H1 (cell line): ENCODE results near the gene RSF1. TPM values are rescaled to one million over a fixed set of nuclear protein-coding genes. Genes with fewer than 3 reads are reported as not detected.

Source experiments
- CTCF ChIA-PET: fragments of 300-600 bp; sonication (Branson Sonifier 250); formaldehyde crosslinking; loops from one replicate; lab custom pipeline; 2021; ENCODE audit not compliant: partially characterized antibody; lab: Charles Lee
- POLR2A ChIA-PET: fragments of 300-600 bp; sonication (Branson Sonifier 250); formaldehyde crosslinking; loops from one replicate; lab custom pipeline; 2021; ENCODE audit warnings: inconsistent platforms; ENCODE audit not compliant: partially characterized antibody; lab: Charles Lee
- DNase-seq, 2 experiments: peaks; one replicate each; pipeline versions ENCODE4 v3.0.0 to v3.0.0-alpha.2; 2010 to 2022; ENCODE audit warnings: low spot score in 2 of 2, low read depth in 1 of 2, mixed read lengths in 1 of 2
- FAIRE-seq: peaks from 2 replicates; lab custom pipeline; 2011; peaks lifted over from hg19 to GRCh38; lab: Jason Lieb, UNC
- H2AFZ ChIP-seq: 2 replicates; pipeline ENCODE4 v1.8.1; 2012; ENCODE audit warnings: low read length, inconsistent platforms
- H2AK5ac ChIP-seq: 2 replicates; pipeline ENCODE4 v1.6.1; 2013; ENCODE audit warnings: low read depth, low read length
- H2BK120ac ChIP-seq: replicated peaks from 2 replicates; pipeline ENCODE3; 2013; ENCODE audit warnings: low read depth, low read length, inconsistent platforms
- H2BK12ac ChIP-seq: 2 replicates; pipeline ENCODE4 v1.6.1; 2013; ENCODE audit warnings: low read depth, low read length
- H2BK15ac ChIP-seq: 2 replicates; pipeline ENCODE4 v1.6.1; 2013; ENCODE audit warnings: low read length
- H2BK20ac ChIP-seq: 2 replicates; pipeline ENCODE4 v1.6.1; 2013; ENCODE audit warnings: low read length
- H2BK5ac ChIP-seq: 2 replicates; pipeline ENCODE4 v1.6.1; 2013; ENCODE audit warnings: low read depth, low read length
- H3K14ac ChIP-seq: 2 replicates; pipeline ENCODE4 v1.6.1; 2013; ENCODE audit warnings: inconsistent platforms; ENCODE audit not compliant: insufficient read length
- H3K18ac ChIP-seq: 2 replicates; pipeline ENCODE4 v1.6.1; 2013; ENCODE audit warnings: low read length; ENCODE audit errors: extremely low read depth
- H3K23ac ChIP-seq: 2 replicates; pipeline ENCODE4 v1.6.1; 2013; ENCODE audit warnings: inconsistent platforms; ENCODE audit not compliant: insufficient read length
- H3K23me2 ChIP-seq: 2 replicates; pipeline ENCODE4 v1.6.1; 2013; ENCODE audit warnings: low read depth, low read length
- H3K27ac ChIP-seq: 2 replicates; pipeline ENCODE4 v1.6.1; 2011; ENCODE audit warnings: low read depth, low read length, inconsistent platforms
- H3K27me3 ChIP-seq, 4 experiments: replicated peaks in 1 of 4; 1 replicate in 1 of 4; 2 replicates in 3 of 4; pipeline versions ENCODE4 v1.6.1 to v1.8.1; 2011 to 2013; ENCODE audit warnings: low read length in 3 of 4, mild to moderate bottlenecking in 3 of 4, inconsistent platforms in 2 of 4, mixed read lengths in 2 of 4, moderate library complexity in 1 of 4; ENCODE audit not compliant: control insufficient read depth in 3 of 4, insufficient read depth in 3 of 4; ENCODE audit errors: extremely low read depth in 1 of 4
- H3K36me3 ChIP-seq, 4 experiments: 2 replicates each; pipeline versions ENCODE4 v1.6.1 to v1.8.1; 2011 to 2013; ENCODE audit warnings: mild to moderate bottlenecking in 4 of 4, low read length in 3 of 4, moderate library complexity in 2 of 4, control low read depth in 1 of 4, inconsistent platforms in 1 of 4; ENCODE audit not compliant: insufficient read depth in 4 of 4, control insufficient read depth in 2 of 4
- H3K4ac ChIP-seq: replicated peaks from 2 replicates; pipeline ENCODE3; 2013; ENCODE audit warnings: low read length, low read depth, mixed read lengths, inconsistent platforms; ENCODE audit not compliant: insufficient read length
- H3K4me1 ChIP-seq, 4 experiments: replicated peaks in 1 of 4; 1 replicate in 1 of 4; 2 replicates in 3 of 4; pipeline versions ENCODE4 v1.6.1 to v1.8.1; 2011 to 2013; ENCODE audit warnings: low read length in 3 of 4, inconsistent platforms in 2 of 4, mixed read lengths in 1 of 4; ENCODE audit not compliant: insufficient read depth in 4 of 4, control insufficient read depth in 3 of 4
- H3K4me2 ChIP-seq, 2 experiments: 2 replicates each; pipeline versions ENCODE4 v1.6.1 to v1.8.1; 2011 to 2013; ENCODE audit warnings: low read depth in 2 of 2, low read length in 2 of 2, control low read depth in 1 of 2, inconsistent platforms in 1 of 2, mild to moderate bottlenecking in 1 of 2; ENCODE audit not compliant: insufficient read depth in 1 of 2
- H3K4me3 ChIP-seq, 4 experiments: fragments of 200-600, 300-600 bp in 1 of 4; sonication (generic), shearing (Covaris generic), sonication (Bioruptor Twin) in 1 of 4; 2 replicates each; pipeline versions ENCODE4 v1.5.1 to v1.8.1; 2011 to 2016; ENCODE audit warnings: low read length in 4 of 4, low read depth in 3 of 4, control low read depth in 2 of 4, inconsistent platforms in 2 of 4, mild to moderate bottlenecking in 2 of 4, mixed read lengths in 1 of 4, moderate library complexity in 1 of 4; ENCODE audit not compliant: insufficient read depth in 2 of 4; ENCODE audit errors: extremely low read depth in 1 of 4
- H3K56ac ChIP-seq: replicated peaks from 2 replicates; pipeline ENCODE3; 2013; ENCODE audit warnings: low read depth, mild to moderate bottlenecking, mixed read lengths, low read length, inconsistent platforms; ENCODE audit not compliant: insufficient read length
- H3K79me1 ChIP-seq: 2 replicates; pipeline ENCODE4 v1.6.1; 2013; ENCODE audit warnings: low read depth, low read length, control low read depth
- H3K79me2 ChIP-seq, 2 experiments: 2 replicates each; pipeline versions ENCODE4 v1.6.1 to v1.8.1; 2012 to 2013; ENCODE audit warnings: low read length in 2 of 2, mild to moderate bottlenecking in 2 of 2, inconsistent platforms in 1 of 2; ENCODE audit not compliant: insufficient read depth in 2 of 2, control insufficient read depth in 1 of 2
- H3K9ac ChIP-seq, 4 experiments: replicated peaks in 1 of 4; 1 replicate in 1 of 4; 2 replicates in 3 of 4; pipeline versions ENCODE4 v1.6.1 to v1.8.1; 2011 to 2013; ENCODE audit warnings: low read depth in 3 of 4, low read length in 3 of 4, control low read depth in 2 of 4, mild to moderate bottlenecking in 2 of 4, moderate library complexity in 2 of 4, inconsistent platforms in 1 of 4; ENCODE audit errors: extremely low read depth in 1 of 4
- H3K9me3 ChIP-seq, 2 experiments: 2 replicates each; pipeline versions ENCODE4 v1.6.1 to v1.8.1; 2012 to 2013; ENCODE audit warnings: mild to moderate bottlenecking in 2 of 2, moderate library complexity in 2 of 2, control low read depth in 1 of 2, inconsistent platforms in 1 of 2, low read depth in 1 of 2, low read length in 1 of 2, mixed read lengths in 1 of 2; ENCODE audit not compliant: insufficient read depth in 2 of 2
- H4K20me1 ChIP-seq, 2 experiments: replicated peaks in 1 of 2; 2 replicates each; pipeline versions ENCODE3 to v1.8.1; 2011 to 2013; ENCODE audit warnings: inconsistent platforms in 2 of 2, low read length in 2 of 2, mild to moderate bottlenecking in 1 of 2; ENCODE audit not compliant: insufficient read depth in 2 of 2, control insufficient read depth in 1 of 2
- H4K5ac ChIP-seq: 2 replicates; pipeline ENCODE4 v1.6.1; 2013; ENCODE audit warnings: low read length, low read depth, mixed read lengths, inconsistent platforms; ENCODE audit not compliant: insufficient read length
- H4K8ac ChIP-seq: 2 replicates; pipeline ENCODE4 v1.8.0; 2013; ENCODE audit warnings: mild to moderate bottlenecking, moderate library complexity, low read length, inconsistent platforms; ENCODE audit not compliant: insufficient read depth; ENCODE audit errors: extremely low read depth
- H4K91ac ChIP-seq: replicated peaks from 2 replicates; pipeline ENCODE3; 2013; ENCODE audit warnings: low read length, mixed read lengths, inconsistent platforms; ENCODE audit not compliant: insufficient read length
- BACH1 ChIP-seq: IDR thresholded peaks from 2 replicates; pipeline ENCODE4 v1.6.1; 2012; ENCODE audit warnings: low read length, improper control_type of control experiment
- CBX5 ChIP-seq: fragments of 300-800, 300-1000 bp; sonication (generic); IDR thresholded peaks from 2 replicates; pipeline ENCODE4 v1.7.1; 2016; ENCODE audit warnings: antibody characterized with exemption, low read length, low read depth
- FOSL1 ChIP-seq: IDR thresholded peaks from 2 replicates; pipeline ENCODE4 v1.6.1; 2011; ENCODE audit warnings: mild to moderate bottlenecking, low read depth, low read length, moderate library complexity; ENCODE audit not compliant: insufficient read depth
- JUND ChIP-seq: IDR thresholded peaks from 2 replicates; pipeline ENCODE4 v1.6.1; 2011; ENCODE audit warnings: mild to moderate bottlenecking, improper control_type of control experiment, low read length
- KDM4A ChIP-seq: IDR thresholded peaks from one replicate; pipeline ENCODE4 v1.7.1; 2012; ENCODE audit warnings: low read depth, mild to moderate bottlenecking, moderate library complexity, low read length, inconsistent platforms; ENCODE audit not compliant: severe bottlenecking
- RNF2 ChIP-seq: fragments of 200-900, 300-1000 bp; sonication (generic); IDR thresholded peaks from 2 replicates; pipeline ENCODE4 v1.7.1; 2016; ENCODE audit warnings: borderline replicate concordance, low read depth, mild to moderate bottlenecking, antibody characterized with exemption, low read length; ENCODE audit not compliant: poor library complexity, severe bottlenecking; ENCODE audit errors: missing control alignments
- SIX5 ChIP-seq: IDR thresholded peaks from 2 replicates; pipeline ENCODE4 v1.6.1; 2011; ENCODE audit warnings: mild to moderate bottlenecking, low read depth, low read length
- SUZ12 ChIP-seq: fragments of 200-600 bp; sonication (generic); IDR thresholded peaks from 2 replicates; pipeline ENCODE4 v1.6.1; 2012; ENCODE audit warnings: mild to moderate bottlenecking, inconsistent platforms, low read length, moderate library complexity, mixed read lengths
- ZNF274 ChIP-seq: IDR thresholded peaks from 2 replicates; pipeline ENCODE4 v1.7.0; 2012; ENCODE audit warnings: low read length, borderline replicate concordance; ENCODE audit errors: extremely low read depth
- WGBS, 2 experiments: shearing (Covaris generic) in 1 of 2; methylation state at CpG; one replicate each; pipeline versions ENCODE4 v1.1.6 to v1.1.7; 2013 to 2015; ENCODE audit warnings: low lambda C conversion rate in 2 of 2, mixed read lengths in 2 of 2, inconsistent platforms in 1 of 2, low coverage in 1 of 2, missing lambda C conversion rate in 1 of 2; ENCODE audit not compliant: insufficient replicate concordance in 2 of 2, insufficient coverage in 1 of 2, insufficient read length in 1 of 2; ENCODE audit errors: extremely low coverage in 1 of 2, missing lambda C conversion rate in 1 of 2; 5-methylcytosine and 5-hydroxymethylcytosine counted together
- polyA plus RNA-seq, 7 experiments: library from polyadenylated mRNA; depleted of rRNA in 3 of 7; stranded (reverse) in 5 of 7; unstranded in 2 of 7; fragments of >200 nt in 5 of 7; fragments of 200-250 nt in 2 of 7; gene quantifications; 1 replicate in 5 of 7; 2 replicates in 1 of 7; 4 replicates in 1 of 7; pipeline versions ENCODE4 v1.2.1 to v1.2.3, GENCODE V29; 2011 to 2013; ENCODE audit warnings: missing spikeins in 2 of 7, mixed read lengths in 2 of 7
- total RNA-seq: library from RNA; stranded (reverse); fragmentation: NEBNext Ultra II Directional; extraction: Animal tissue kit (Norgen Biotek cat#: 25700); gene quantifications from 2 replicates; pipeline ENCODE4 v1.2.1, GENCODE V29; 2021

RSF1 gene
- total and polyA plus RNA-seq, 2 of the 8 experiments (the other 6 are each of a cell fraction or from before 2014, with no cell fraction given) = 17.8 to 87.9 TPM

DNA sequence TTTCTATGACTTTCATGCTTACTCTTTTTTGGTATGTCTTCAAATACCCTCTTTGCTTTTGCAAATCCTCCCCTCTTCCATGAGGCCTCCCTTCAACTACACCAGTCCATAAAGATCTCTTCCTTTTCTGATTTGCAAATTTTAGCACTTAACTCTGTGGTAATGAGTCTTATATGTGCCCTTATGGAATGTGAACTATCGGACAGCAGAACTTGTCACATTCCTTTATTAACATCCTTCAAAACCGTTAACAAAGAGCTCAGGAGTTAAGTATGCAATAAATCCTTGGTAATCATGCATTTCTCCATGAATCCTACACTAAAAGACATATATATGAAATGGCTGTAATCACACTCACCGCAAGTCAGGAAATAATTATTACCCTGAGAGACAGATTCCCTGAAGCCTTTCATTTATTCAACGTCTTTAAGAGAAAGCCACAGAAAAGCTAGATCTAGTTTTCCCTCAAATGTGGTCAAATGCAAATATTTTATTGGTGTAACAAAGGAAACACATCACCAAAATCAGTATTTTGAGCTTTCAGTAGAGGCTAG lies 190.3 kb downstream of the RSF1 start:
- Histone ChIP-seq H3K4me2 (no peak overlapping the region), H2BK5ac (no peak overlapping the region), H2AFZ (no peak overlapping the region), H3K79me1 (no peaks in the 10 kb centered on the region; the same call in 1 of the 2 replicates), H3K23me2 (no peaks in the 10 kb centered on the region; the same call in 1 of the 2 replicates), H2BK15ac (no peak overlapping the region), H4K91ac (no peak overlapping the region), H3K23ac (no peak overlapping the region), H3K18ac (no peak overlapping the region), H4K8ac (no peak overlapping the region), H3K27me3 (no peaks in the 10 kb centered on the region), H4K5ac (no peak overlapping the region), H3K4ac (no peak overlapping the region), H4K20me1 (peaks cover 2% of the 10 kb centered on the region in 2 experiments), H3K4me3 (no peak overlapping the region), H2AK5ac (no peak overlapping the region), H3K27ac (no peak overlapping the region), H3K4me1 (no peaks in the 10 kb centered on the region), H2BK12ac (no peak overlapping the region), H2BK120ac (no peak overlapping the region), H3K9me3 (no peaks in the 10 kb centered on the region), H3K79me2 (peaks cover 4 to 64% of the 10 kb centered on the region in 2 experiments; a peak in 3 of 4 replicates), H3K56ac (no peak overlapping the region), H3K9ac (no peak overlapping the region), H2BK20ac (no peak overlapping the region), H3K36me3 (peaks cover 2 to 23% (median 8%) of the 10 kb centered on the region in 4 experiments; a peak in 6 of 8 replicates), H3K14ac (no peak overlapping the region)
- 89% methylated on average over 4 of the region's 4 CpGs; no CpG with 5 or more reads in 1 of the 2 experiments for WGBS, 2 experiments
- no peak for FAIRE-seq
- ChIA-PET CTCF (interaction anchor here (0.6 to 1.1 kb wide), 4 partner anchors 11 to 256 kb away, joined by 3 read pairs; no protein-coding TSS in a partner anchor), POLR2A (interaction anchor here (0.6 to 1.3 kb wide), 2 partner anchors 10 to 26 kb away, joined by 3 to 5 read pairs; no protein-coding TSS in a partner anchor)
- no peak for TF ChIP-seq SIX5
- no peak for TF ChIP-seq ZNF274
- TF ChIP-seq BACH1 = no peak
- no peak for TF ChIP-seq FOSL1
- no peak for TF ChIP-seq RNF2
- TF ChIP-seq JUND = no peak
- TF ChIP-seq CBX5 = no peak
- TF ChIP-seq SUZ12 = no peak
- no peak for TF ChIP-seq KDM4A
- no peak for DNase-seq
